GM11168 (cell line): ENCODE data around the gene AKAP9.

Experiments
- in situ Hi-C: fragments of 300-500 bp; cut with MboI; formaldehyde crosslinking; loops from one replicate; pipeline ENCODE4 v1.12.0; 2022; ENCODE audit warnings: low sequenced_read_pairs; ENCODE audit not compliant: unreplicated experiment

Gene AKAP9

DNA sequence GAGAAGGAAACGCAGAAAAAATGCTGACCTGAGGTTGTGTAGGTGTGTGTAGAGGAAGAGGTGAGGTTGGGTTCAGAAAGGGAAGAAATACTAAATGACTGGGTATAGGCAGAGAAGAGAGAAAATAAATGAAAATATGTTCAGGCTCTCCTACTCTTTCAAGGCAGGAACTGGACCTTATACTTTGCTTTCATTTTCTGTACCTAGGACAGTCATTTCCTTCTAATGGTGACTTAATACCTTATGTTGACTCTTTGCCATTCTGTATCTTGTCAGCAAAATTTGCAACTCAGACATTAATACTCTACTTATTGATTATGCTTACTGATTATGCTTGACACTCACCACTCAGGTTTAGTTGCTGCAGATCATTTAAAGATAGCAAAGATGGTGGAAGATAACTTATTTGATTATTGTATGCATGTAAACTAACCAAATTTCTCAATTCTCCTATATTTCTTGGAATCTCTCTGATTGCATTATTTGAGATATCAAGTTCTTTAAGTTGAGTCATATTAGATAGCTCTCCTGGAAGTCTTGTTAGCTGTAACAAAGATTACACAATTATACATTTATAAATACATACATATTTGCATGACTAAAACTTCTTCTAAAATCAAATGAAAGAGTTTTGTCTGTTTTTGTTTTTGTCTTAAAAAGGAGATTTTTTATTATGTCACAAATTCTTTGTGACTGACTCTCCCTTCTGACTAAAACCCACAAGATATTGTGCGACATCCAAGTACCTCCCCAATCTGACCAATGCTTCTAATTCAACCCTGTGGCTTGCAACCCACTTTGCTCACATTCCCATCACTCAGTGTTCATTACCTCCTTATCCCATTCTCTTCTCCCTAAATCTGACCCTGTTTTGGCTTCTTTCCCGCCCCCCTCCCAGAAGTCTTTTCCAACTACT is 218.3 kb downstream of the AKAP9 start:
- in situ Hi-C loops, result no loop called here
